ENCODE results near the gene SFXN2.
A peak's percentile ranks its signal among the peaks of the same experiment; 100 is the strongest.

Gene SFXN2

DNA sequence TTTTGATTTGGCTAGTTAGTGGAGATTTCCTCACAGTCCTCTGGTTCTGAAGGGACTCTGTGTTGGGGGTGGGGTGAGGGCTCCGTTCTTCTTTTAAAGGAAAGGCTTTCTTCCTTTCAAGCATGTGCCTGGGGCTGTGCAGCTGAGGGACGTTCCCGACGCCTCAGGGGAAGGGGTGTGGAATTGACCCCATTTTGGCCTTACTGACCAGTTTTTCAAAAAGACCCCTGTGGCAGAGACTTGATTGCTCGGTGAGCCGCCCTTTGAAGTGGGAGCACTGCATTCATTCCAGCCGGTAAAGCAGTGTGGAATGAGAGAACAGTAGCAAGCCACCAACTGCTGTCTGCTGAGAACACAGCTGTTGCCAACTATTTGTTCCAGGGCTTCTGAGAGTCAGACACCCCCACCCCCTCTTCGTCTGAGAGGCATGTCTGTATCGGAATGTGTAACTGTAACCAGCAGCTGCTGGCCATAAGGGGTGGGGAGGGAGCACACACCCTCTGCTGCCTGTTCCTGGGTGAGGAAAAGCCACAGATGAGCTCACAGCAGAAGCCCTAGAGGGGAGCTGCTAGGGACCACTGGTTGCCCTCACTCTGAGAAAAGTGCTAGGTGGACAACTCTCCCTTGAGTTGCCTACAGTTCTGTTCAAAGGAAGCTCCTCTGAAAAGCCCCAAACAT lies 62.5 kb downstream of the SFXN2 start:
- H4K91ac ChIP-seq (ENCODE audit: low read depth, low read length) = peak overlapping the region; percentile 99
- peaks cover 3 to 5% of the 10 kb centered on the region in 2 experiments for H3K36me3 ChIP-seq (ENCODE audit: control insufficient read depth in 1 of 2, insufficient read depth in 2 of 2, low read length in 2 of 2)
- H3K27ac ChIP-seq (ENCODE audit: low read depth, low read length) = peak overlapping the region; percentile 100
- peak overlapping the region; percentile 35 for H4K12ac ChIP-seq (ENCODE audit: low read depth, low read length)
- no peak overlapping the region for H3K4me3 ChIP-seq (ENCODE audit: low read depth, low read length)
- H3K79me2 ChIP-seq (ENCODE audit: control insufficient read depth, insufficient read depth, low read length, poor library complexity) = peaks cover 32% of the 10 kb centered on the region
- peak overlapping the region; percentile 59 for H2BK12ac ChIP-seq (ENCODE audit: low read length)
- peak overlapping the region; percentile 71 for H3K9ac ChIP-seq (ENCODE audit: low read length)
- peak overlapping the region; percentile 99 for H2BK5ac ChIP-seq (ENCODE audit: low read depth, low read length, poor library complexity)
- no CpG with 5 or more reads among the region's 9 CpGs for WGBS (ENCODE audit: extremely low coverage, insufficient coverage, insufficient read length)
- peaks cover 42 to 63% of the 10 kb centered on the region in 2 experiments for H3K4me1 ChIP-seq (ENCODE audit: control insufficient read depth in 1 of 2, insufficient read depth in 2 of 2, low read length in 2 of 2)
- DNase-seq = peak; percentile 89 to 94
- H3K9me3 ChIP-seq (ENCODE audit: insufficient read depth, low read depth, low read length) = peaks cover 3% of the 10 kb centered on the region
- no peak overlapping the region for H2AFZ ChIP-seq (ENCODE audit: insufficient read depth, low read length, poor library complexity)
- H2BK120ac ChIP-seq (ENCODE audit: insufficient read depth, low read length, poor library complexity) = peak overlapping the region; percentile 99
- no peaks in the 10 kb centered on the region for H3K27me3 ChIP-seq (ENCODE audit: insufficient read depth, low read length)
- H3K14ac ChIP-seq (ENCODE audit: low read length) = peak overlapping the region; percentile 94
- peaks cover 58% of the 10 kb centered on the region for H3K79me1 ChIP-seq (ENCODE audit: low read length)
- peak overlapping the region; percentile 68 for H3K4ac ChIP-seq (ENCODE audit: low read depth, low read length)
- peak overlapping the region; percentile 61 for H3K4me2 ChIP-seq (ENCODE audit: low read length)
- H4K8ac ChIP-seq (ENCODE audit: low read depth, low read length) = peak overlapping the region; percentile 86
- H2AK5ac ChIP-seq (ENCODE audit: low read length) = peak overlapping the region; percentile 84
- no peak overlapping the region for H3K23ac ChIP-seq (ENCODE audit: low read length)
- peak overlapping the region; percentile 81 for H3K18ac ChIP-seq (ENCODE audit: low read length)

DNA sequence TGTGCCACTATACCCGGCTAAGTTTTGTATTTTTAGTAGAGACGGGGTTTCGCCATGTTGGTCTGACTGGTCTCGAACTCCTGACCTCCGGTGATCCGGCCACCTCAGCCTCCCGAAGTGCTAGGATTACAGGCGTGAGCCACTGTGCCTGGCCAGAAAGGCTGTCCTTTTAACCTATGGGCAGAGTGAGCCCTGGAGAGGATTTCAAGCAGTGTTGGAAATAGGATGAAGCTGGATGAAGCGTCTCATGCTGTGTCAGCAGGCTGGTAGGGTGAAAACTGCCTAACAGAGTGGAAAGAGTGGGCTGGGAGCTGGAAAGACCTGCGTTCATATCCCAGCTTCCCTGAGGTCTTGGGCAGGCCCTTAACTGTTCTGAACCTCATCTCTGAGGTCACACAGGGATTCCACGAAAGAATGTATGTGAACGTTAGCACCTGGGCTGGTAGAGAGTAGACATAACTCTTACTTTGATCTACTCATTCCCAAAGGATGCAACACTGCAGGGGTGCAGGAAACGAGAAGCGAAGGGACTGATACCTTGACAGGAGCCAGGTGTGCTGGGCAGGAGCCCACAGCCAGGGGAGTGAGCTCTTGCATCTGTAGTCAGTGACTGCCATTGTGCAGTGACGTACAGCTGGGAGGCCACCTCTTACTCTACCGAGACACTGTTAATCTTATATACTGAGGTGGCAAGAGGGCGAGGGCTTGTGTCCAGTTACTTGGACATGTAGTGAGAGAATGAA lies 63.4 kb downstream of the SFXN2 start:
- no CpG with 5 or more reads among the region's 17 CpGs for WGBS (ENCODE audit: extremely low coverage, insufficient coverage, insufficient read length)
- H2BK12ac ChIP-seq (ENCODE audit: low read length) = peak overlapping the region; percentile 98

GRCh38 chr10:102778781-102779180 lies 64.3 kb downstream of the SFXN2 start:
- H3K36me3 ChIP-seq (ENCODE audit: control insufficient read depth in 1 of 2, insufficient read depth in 2 of 2, low read length in 2 of 2) = peaks cover 3 to 5% of the 10 kb centered on the region in 2 experiments

More for the DNA sequence above, 63.4 kb downstream of the SFXN2 start:
- Histone ChIP-seq H3K27me3 (ENCODE audit: insufficient read depth, low read length) (no peaks in the 10 kb centered on the region), H2AFZ (ENCODE audit: insufficient read depth, low read length, poor library complexity) (peak overlapping the region; percentile 53), H3K4me2 (ENCODE audit: low read length) (peak overlapping the region; percentile 47), H3K36me3 (ENCODE audit: control insufficient read depth in 1 of 2, insufficient read depth in 2 of 2, low read length in 2 of 2) (peaks cover 3 to 5% of the 10 kb centered on the region in 2 experiments), H3K4ac (ENCODE audit: low read depth, low read length) (peak overlapping the region; percentile 85), H4K8ac (ENCODE audit: low read depth, low read length) (peak overlapping the region; percentile 62), H4K12ac (ENCODE audit: low read depth, low read length) (peak overlapping the region; percentile 55), H3K23ac (ENCODE audit: low read length) (no peak overlapping the region), H2AK5ac (ENCODE audit: low read length) (peak overlapping the region; percentile 97), H4K91ac (ENCODE audit: low read depth, low read length) (peak overlapping the region; percentile 99), H3K14ac (ENCODE audit: low read length) (peak overlapping the region; percentile 87), H3K27ac (ENCODE audit: low read depth, low read length) (peak overlapping the region; percentile 100), H3K4me3 (ENCODE audit: low read depth, low read length) (no peak overlapping the region), H3K4me1 (ENCODE audit: control insufficient read depth in 1 of 2, insufficient read depth in 2 of 2, low read length in 2 of 2) (peaks cover 46 to 69% of the 10 kb centered on the region in 2 experiments), H2BK5ac (ENCODE audit: low read depth, low read length, poor library complexity) (peak overlapping the region; percentile 99), H3K79me2 (ENCODE audit: control insufficient read depth, insufficient read depth, low read length, poor library complexity) (peaks cover 32% of the 10 kb centered on the region), H3K9me3 (ENCODE audit: insufficient read depth, low read depth, low read length) (peaks cover 3% of the 10 kb centered on the region), H3K18ac (ENCODE audit: low read length) (peak overlapping the region; percentile 97), H3K9ac (ENCODE audit: low read length) (no peak overlapping the region), H3K79me1 (ENCODE audit: low read length) (peaks cover 61% of the 10 kb centered on the region), H2BK120ac (ENCODE audit: insufficient read depth, low read length, poor library complexity) (peak overlapping the region; percentile 99)
- peak; percentile 92 to 94 for DNase-seq

GRCh38 chr10:102779680-102780526 lies 65.5 kb downstream of the SFXN2 start:
- Histone ChIP-seq H2AFZ (ENCODE audit: insufficient read depth, low read length, poor library complexity) (no peak overlapping the region), H4K8ac (ENCODE audit: low read depth, low read length) (no peak overlapping the region), H2BK5ac (ENCODE audit: low read depth, low read length, poor library complexity) (no peak overlapping the region), H3K4me3 (ENCODE audit: low read depth, low read length) (no peak overlapping the region), H3K27ac (ENCODE audit: low read depth, low read length) (peak overlapping the region; percentile 91), H3K27me3 (ENCODE audit: insufficient read depth, low read length) (no peaks in the 10 kb centered on the region), H3K9ac (ENCODE audit: low read length) (no peak overlapping the region), H2AK5ac (ENCODE audit: low read length) (no peak overlapping the region), H3K18ac (ENCODE audit: low read length) (no peak overlapping the region), H3K79me2 (ENCODE audit: control insufficient read depth, insufficient read depth, low read length, poor library complexity) (peaks cover 27% of the 10 kb centered on the region), H2BK12ac (ENCODE audit: low read length) (no peak overlapping the region), H3K79me1 (ENCODE audit: low read length) (peaks cover 53% of the 10 kb centered on the region), H3K14ac (ENCODE audit: low read length) (no peak overlapping the region), H3K9me3 (ENCODE audit: insufficient read depth, low read depth, low read length) (no peaks in the 10 kb centered on the region), H3K4ac (ENCODE audit: low read depth, low read length) (no peak overlapping the region), H4K12ac (ENCODE audit: low read depth, low read length) (no peak overlapping the region), H3K4me2 (ENCODE audit: low read length) (peak overlapping the region; percentile 41), H3K4me1 (ENCODE audit: control insufficient read depth in 1 of 2, insufficient read depth in 2 of 2, low read length in 2 of 2) (peaks cover 45 to 67% of the 10 kb centered on the region in 2 experiments), H3K23ac (ENCODE audit: low read length) (no peak overlapping the region), H3K36me3 (ENCODE audit: control insufficient read depth in 1 of 2, insufficient read depth in 2 of 2, low read length in 2 of 2) (peaks cover 3% of the 10 kb centered on the region in 2 experiments), H2BK120ac (ENCODE audit: insufficient read depth, low read length, poor library complexity) (no peak overlapping the region), H4K91ac (ENCODE audit: low read depth, low read length) (no peak overlapping the region)
- no CpG with 5 or more reads among the region's 10 CpGs for WGBS (ENCODE audit: extremely low coverage, insufficient coverage, insufficient read length)
- peak; percentile 97 for DNase-seq

More at GRCh38 chr10:102778781-102779180, 64.3 kb downstream of the SFXN2 start:
- WGBS (ENCODE audit: extremely low coverage, insufficient coverage, insufficient read length) = no CpG with 5 or more reads among the region's 2 CpGs
- H4K91ac ChIP-seq (ENCODE audit: low read depth, low read length) = peak overlapping the region; percentile 78
- H3K18ac ChIP-seq (ENCODE audit: low read length) = no peak overlapping the region
- H3K9me3 ChIP-seq (ENCODE audit: insufficient read depth, low read depth, low read length) = peaks cover 3% of the 10 kb centered on the region
- H3K79me2 ChIP-seq (ENCODE audit: control insufficient read depth, insufficient read depth, low read length, poor library complexity) = peaks cover 32% of the 10 kb centered on the region
- DNase-seq = peak in 1 of 2 donors; percentile 41
- no peak overlapping the region for H2AK5ac ChIP-seq (ENCODE audit: low read length)
- H2BK12ac ChIP-seq (ENCODE audit: low read length) = peak overlapping the region; percentile 37
- H3K9ac ChIP-seq (ENCODE audit: low read length) = no peak overlapping the region
- peak overlapping the region; percentile 91 for H3K27ac ChIP-seq (ENCODE audit: low read depth, low read length)
- peaks cover 63% of the 10 kb centered on the region for H3K79me1 ChIP-seq (ENCODE audit: low read length)
- H4K12ac ChIP-seq (ENCODE audit: low read depth, low read length) = no peak overlapping the region
- H3K4me1 ChIP-seq (ENCODE audit: control insufficient read depth in 1 of 2, insufficient read depth in 2 of 2, low read length in 2 of 2) = peaks cover 54 to 77% of the 10 kb centered on the region in 2 experiments
- H4K8ac ChIP-seq (ENCODE audit: low read depth, low read length) = no peak overlapping the region
- H3K27me3 ChIP-seq (ENCODE audit: insufficient read depth, low read length) = no peaks in the 10 kb centered on the region
- no peak overlapping the region for H3K4me2 ChIP-seq (ENCODE audit: low read length)
- peak overlapping the region; percentile 4 for H3K14ac ChIP-seq (ENCODE audit: low read length)
- no peak overlapping the region for H3K23ac ChIP-seq (ENCODE audit: low read length)
- H2AFZ ChIP-seq (ENCODE audit: insufficient read depth, low read length, poor library complexity) = no peak overlapping the region
- no peak overlapping the region for H3K4ac ChIP-seq (ENCODE audit: low read depth, low read length)
- H2BK120ac ChIP-seq (ENCODE audit: insufficient read depth, low read length, poor library complexity) = peak overlapping the region; percentile 45
- H2BK5ac ChIP-seq (ENCODE audit: low read depth, low read length, poor library complexity) = peak overlapping the region; percentile 85
- no peak overlapping the region for H3K4me3 ChIP-seq (ENCODE audit: low read depth, low read length)
